Stimulated activated CD4-positive, alpha-beta T cell treated with anti-CD3 and anti-CD28 coated beads, Interleukin-2, amount 100 ng/mL, for 48 hours (primary cell): ENCODE results near the gene KCNH2.

ENCODE experiments used
- DNase-seq, 2 donors: peaks; one replicate each; pipeline ENCODE4 v3.0.0-alpha.2; 2020

Gene KCNH2

DNA sequence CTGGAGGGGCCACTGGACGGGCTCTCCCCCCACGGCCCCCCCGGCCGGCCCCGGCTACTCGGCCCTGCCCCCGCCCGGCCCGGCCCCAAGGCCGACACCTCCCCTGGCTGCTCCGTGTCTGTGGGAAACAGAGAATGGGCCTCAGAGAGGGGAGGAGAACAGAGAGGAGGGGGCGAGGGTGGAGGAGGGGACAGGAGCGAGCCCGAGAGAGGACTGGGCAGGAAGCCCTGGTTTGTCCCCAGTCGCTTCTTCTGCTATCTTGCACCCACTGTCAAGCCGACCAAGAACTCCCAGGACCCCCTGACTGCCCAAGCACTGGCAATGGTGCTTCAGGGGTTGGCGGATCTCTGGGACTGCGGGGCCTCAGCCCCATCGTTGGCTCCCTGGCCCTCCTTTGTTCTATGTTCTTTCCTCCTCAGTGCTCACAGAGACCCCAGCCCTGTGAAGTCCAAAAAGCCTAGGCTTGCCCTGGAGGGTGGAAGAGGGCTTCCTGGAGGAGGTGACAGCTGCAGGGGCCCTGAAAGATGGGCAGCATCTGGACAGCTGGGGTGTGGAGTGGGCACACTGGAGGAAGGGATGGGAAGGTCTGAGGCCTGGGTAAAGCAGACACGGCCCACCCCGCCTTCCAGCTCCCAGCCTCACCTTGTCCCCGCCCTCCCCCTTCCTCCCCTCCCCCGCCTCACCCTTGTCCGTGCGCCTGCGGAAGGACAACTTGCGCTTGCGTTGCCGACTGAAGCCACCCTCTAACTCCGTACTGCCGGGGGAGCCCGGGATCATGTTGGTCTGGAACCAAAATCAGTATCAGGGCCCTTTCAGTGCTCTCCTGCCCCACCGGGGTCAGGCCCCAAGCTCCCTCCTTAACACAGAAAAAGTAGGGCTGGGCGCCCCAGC is 30.1 kb downstream of the KCNH2 start:
- DNase-seq = no peak

DNA sequence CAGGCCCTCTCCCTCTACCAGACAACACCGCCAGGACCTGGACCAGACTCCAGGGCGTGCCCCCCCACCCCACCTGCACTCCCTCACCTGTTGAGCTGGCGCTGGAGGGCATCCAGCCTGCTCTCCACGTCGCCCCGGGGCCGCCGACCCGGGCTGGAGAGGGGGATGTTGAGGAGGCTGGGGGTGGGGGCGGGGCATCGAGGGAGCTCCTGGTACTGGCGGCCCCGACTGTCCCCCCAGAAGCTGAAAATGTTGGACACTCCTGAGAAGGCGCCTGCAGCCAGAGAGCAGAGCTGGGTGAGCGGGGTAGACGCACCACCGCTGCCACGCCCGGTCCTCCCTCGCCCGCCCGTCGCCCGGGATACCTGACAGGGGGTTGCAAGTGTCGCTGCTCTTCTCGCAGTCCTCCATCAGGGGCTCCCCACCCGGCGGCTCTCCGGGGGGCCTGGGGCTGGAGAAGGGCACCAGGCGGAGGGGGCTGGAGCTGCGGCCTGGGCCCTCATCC is 30.8 kb downstream of the KCNH2 start:
- DNase-seq = no peak

DNA sequence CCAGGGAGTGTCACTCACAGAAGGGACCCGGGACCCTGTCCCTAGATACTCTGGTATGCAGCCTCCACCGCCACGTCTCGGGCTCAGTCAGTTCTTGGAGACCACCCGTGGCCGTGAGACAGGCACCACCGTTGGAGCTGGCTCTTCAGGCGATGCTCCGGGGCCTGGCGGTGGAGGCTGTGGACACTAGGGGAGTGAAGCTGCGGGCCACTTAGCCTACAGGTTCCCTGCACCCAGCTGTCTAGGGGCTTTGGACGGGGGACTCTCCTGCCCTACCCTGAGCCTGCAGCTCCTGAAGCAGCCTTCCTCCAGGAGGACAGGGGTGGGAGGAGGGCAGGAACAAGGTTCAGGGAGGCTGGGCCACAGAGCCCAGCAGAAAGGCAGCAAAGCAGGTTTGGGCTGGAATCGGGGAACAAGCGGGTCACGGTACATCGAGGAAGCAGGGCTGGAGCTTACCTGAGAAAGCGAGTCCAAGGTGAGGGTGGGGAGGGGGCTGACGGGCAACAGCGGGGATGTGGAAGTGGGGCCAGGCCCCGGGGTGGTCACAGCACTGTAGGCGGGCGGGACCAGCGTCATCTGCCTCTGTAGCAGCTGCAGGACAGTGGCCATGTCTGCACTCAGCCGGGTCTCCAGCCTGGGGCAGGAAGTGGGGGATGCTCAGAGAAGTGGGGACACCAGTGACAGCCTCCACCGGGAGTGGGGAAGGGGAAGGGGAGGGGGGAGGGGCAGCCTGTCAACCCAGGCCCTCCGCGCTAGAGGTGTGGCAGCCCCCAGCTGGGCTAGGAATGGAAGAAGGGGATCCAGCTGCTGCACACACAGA is 31.5 kb downstream of the KCNH2 start:
- DNase-seq = no peak

DNA sequence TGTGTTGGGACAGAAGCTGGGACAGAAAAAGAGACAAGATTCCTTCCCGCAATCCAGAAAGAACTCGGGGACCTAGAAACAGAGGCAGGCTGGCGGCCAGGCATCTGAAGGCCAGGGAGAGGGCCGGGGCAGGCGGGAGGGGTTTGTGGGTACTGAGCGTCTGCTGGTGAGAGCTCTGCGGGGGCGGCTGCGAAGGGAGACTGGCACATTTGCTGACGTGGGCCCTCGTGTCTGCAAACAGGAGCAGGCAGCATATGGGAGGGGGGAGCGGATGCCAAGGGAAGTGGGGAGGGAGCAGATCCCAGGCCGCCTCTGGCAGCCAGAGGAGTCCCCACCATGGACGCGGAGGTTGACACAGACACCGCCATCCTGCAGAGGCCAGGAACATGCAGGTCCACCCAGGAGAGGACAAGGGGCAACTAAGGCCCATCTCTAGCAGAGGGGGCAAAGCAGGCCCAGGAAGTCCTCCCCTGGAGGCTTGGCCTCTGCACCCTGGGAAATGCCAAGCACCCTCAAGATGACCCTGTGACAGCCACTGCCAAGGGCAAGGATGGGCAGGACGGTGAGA is 32.2 kb downstream of the KCNH2 start:
- no peak for DNase-seq

DNA sequence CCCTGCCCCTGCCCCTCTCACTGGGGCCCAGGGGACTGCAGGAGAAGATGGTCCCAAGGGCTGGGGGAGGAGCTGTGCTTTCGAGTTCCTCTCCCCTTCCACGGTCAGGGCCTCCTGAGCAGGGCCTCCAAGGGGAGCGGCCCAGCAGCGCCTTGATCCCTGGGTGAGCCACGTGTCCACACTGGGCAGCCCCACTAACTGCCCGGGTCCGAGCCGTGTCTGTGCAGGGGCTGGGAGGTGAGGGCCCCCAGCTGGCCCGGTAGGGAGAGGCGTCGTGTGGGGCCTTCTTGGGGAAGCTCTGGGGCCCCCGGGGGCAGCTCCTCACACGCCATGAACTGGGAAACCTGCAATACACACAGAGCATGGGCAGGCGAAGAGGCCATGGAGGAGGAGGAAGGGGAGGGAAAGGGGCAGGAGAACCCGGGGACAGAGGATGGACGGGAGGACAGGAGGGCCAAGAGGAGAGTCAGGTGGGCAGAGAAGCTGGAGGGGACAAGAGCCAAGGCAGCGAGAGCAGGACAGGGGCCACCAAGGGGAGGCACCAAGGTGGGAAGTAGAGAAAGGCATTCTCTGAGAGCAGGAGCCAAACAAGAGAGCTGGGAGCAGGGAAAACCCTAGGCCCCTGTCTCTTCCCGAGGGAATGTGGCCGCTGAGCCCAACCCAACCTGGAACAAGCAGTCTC is 32.8 kb downstream of the KCNH2 start:
- DNase-seq = no peak

DNA sequence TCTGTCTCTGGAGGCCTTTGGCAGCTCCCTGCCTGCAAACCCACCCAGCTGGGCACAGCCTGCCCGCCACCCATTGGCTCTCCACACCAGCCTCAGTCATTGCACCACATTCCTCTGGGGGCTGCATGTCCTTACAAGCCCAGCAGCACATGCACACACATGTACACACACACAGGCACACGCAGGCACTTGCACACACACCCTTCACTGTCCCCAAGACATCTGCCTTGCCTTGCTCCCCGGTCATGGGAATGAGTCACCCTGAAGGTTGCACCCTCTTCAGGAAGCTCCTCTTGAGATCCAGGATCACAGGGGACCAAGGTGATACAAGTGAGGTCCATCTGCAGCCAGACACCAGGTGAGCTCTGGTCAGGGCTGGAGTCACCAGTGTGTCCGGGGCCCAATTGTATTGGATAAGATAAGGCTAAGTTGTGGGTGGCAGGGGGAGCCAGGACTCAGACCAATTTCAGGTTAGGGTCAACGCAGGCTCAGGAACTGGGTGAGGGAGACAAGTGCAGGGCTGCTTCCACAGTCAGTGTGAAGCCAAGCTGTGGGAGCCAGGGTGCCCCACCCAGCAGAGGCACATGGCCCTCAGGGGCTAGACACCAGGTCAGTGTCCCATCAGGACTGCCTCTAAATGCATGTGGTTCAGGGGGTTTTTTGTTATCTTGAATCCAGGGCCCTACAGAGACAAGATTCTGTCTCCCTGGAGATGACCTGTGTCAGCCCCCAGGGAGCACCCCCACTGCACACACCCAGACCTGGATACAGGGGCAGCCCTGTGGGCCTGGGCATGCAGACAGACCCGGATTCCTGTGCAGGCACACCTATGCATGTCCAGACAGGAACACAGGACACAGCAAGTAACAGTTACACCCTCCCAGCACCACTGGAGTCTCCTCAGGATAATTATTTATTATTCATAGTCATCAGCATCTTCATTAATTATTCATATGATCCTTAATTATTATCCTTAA is 33.8 kb downstream of the KCNH2 start:
- DNase-seq = no peak

DNA sequence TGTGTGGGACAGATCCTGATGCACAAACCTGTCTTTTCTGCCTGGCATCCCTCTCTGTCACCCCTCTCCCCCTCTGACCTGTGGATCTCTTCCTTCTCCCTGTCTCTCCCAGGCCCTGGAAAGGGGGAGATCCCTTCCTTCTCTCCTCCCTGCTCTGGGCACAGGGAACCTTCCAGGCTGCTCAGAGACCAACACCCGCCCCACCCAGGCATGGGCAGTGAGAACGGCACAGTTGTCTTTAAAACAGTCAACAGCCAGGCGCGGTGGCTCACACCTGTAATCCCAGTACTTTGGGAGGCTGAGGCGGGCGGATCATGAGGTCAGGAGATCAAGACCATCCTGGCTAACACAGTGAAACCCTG is 34.7 kb downstream of the KCNH2 start:
- no peak for DNase-seq

DNA sequence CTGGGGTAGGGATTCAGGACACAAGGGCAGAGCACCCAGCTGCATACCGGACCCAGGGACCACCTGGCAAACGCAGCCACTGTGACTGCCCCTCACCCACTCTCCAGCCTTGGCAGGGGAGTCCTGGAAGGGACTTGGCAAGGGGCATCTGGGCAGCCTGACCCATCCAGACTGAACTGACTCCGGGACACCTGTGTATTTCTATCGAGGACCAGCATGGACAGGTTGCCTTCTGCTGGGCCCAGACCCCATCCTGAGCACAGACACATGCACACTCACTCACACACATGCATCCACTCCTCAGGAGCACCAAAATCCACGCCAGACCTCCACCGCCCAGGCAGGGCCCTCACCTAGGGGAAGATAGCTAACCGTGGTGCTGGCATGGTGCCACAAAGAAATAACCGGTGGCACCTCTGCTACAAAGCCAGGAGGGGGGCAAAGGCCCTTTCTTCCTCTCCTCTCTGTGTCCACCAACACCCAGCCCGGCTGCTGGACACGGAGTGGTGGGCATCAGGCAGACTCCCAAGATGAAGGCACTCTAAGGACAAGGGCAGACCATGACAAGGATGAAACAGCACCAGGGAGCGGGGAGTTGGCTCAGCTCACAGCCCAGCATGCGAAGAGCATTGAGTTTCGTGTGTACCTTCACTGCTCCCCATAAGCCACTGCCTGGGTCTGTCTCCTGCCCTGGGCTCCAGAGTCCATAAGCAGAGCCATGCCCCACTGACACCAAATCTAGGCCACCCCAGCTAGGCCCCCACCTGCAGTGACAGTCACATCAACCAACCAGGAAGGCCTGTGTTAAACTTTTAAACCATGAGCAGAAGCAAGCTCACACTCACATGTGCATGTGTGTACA is 35.3 kb downstream of the KCNH2 start:
- DNase-seq = no peak

DNA sequence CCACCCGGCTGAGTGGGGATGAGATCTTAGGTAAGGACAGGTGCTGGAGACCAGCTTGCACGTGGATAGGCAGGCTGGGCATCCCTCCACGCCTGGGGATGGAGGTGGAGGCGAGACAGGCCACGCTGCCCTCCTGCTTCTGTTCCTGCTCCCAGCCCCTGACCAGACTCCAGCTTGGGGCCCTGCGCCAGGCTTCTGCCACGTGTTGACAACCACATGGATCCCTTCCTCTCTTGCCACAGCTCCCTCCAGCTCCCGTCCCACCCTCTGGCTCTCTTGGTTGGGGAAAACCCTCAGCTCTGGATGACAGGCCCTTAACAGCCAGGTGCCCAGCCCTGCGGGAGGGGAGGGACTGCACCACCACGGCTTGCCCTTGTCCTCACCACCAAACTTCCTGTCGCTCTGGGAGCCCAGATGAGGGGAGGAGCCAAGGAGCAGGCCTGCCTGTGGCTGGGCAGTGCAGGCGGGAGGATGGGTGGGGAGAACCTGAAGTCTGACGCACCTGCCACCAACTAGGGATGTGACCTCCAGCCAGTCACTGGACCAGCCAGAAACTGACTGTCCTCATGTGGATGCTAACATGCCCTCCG is 36.0 kb downstream of the KCNH2 start:
- DNase-seq = no peak

DNA sequence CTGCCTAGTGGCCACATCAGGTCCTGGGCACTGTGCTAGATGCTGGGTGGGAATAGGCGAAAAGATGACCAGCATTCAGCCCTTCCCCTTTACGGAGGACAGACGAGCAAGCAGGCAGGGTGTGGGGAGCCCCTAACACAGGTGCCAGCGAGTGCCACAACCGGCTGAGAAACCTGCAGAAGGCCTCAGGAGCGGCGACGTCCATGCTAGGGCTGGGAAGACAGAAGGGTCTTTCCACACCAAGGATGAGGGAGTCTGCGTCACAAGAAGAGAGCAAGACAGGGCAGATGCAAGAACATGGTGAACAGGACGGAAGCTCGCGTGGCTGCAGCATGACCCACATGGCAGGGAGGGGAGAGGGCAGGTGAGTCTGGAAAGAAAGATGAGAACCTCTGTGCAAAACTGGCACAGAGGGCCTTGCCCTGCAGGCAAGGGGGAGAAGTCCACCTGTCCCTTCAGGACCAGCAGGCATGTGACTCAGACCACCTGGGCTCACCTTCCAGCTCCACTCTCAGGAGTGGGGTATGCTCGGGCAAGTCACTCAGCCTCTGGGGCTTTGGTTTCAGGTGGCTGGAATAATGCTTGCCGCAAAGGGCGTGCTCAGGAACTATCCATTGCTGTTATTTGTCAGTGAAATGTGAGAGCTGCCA is 36.6 kb downstream of the KCNH2 start:
- no peak for DNase-seq

DNA sequence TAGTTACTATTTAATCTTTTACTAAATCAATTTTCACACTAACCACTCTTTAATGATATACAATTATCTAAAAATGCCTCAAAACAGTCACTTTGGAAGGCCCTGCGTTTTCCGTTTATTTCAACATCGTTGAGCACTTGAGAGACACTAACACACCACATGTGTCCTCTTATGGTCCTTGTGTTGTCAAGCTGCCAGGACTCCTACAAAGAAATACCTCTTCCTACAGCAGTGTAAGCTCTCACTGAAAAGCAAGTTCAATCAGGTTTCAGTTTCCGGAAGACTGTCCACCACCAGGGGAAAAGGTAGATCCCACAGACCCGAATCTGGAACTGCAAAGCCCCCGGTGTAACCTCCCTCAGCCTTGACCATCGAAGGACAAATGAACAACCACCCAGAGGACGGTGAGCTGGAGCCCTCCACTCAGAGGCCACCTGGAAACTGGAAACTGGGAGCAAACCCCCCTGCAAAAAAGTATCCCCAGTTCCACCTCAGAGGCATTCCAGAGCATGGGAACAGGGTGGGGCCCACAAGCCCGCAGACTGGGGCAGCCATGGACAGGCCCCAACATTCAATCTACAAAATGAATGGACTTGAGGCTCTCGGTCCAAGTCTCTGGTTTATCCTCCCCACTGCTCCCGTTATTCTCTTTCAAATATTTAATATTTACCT is 37.6 kb downstream of the KCNH2 start:
- DNase-seq = no peak

DNA sequence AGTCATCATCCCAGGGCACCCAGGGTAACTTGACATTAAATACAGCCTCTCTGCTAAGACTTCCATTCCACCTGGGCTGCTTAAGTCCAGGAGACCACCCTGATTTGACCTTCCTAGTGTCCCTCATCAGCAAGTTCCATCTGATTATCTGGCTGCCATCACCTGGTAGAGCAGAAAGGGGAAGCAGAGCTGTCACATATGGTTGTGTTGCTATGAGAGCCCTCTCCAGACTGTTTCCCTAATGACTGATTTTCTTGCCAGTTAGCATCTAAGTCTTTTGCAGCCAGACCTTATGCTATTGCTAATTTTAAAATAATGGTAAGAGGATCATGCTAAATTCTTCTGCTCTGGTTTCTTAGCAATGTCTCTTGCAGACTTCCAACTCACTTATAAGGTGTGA is 38.7 kb downstream of the KCNH2 start:
- DNase-seq = no peak

DNA sequence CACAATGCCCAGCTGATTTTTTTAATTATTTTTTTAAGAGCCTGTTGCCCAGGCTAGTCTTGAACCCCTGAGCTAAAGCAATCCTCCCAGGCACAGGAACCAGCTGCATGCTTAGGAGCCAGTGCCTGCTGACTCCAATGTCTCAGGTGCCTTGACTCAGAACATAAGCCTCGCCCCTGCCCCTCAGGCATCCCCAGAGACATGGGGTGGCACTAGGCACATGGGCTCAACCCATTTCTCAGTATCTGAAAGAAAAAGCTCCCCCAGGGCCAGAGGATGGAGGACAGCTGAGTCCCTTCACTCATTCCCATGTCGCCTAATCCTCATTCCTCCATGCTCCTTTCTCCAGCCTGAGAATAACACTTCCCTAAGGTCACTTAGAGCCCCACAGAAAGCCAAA is 39.1 kb downstream of the KCNH2 start:
- DNase-seq = no peak

DNA sequence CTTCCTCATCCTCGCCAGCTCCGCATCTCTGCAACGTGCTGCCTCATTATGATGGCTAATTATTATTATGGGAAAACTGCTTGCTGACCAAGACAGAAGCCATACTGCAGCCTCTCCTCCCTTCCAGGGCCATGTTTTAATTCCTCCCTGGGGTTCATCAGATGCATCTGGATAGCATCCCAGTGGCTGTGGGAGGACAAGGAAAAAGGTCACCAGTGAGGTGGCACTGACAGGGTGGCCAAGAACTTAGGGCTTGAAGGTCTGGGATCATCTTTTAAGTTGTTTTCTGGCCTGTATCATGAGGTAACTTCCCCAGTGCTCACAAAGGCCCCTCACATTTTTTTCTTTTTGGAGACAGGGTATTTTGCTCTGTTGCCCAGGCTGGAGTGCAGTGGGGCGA is 39.6 kb downstream of the KCNH2 start:
- no peak for DNase-seq

DNA sequence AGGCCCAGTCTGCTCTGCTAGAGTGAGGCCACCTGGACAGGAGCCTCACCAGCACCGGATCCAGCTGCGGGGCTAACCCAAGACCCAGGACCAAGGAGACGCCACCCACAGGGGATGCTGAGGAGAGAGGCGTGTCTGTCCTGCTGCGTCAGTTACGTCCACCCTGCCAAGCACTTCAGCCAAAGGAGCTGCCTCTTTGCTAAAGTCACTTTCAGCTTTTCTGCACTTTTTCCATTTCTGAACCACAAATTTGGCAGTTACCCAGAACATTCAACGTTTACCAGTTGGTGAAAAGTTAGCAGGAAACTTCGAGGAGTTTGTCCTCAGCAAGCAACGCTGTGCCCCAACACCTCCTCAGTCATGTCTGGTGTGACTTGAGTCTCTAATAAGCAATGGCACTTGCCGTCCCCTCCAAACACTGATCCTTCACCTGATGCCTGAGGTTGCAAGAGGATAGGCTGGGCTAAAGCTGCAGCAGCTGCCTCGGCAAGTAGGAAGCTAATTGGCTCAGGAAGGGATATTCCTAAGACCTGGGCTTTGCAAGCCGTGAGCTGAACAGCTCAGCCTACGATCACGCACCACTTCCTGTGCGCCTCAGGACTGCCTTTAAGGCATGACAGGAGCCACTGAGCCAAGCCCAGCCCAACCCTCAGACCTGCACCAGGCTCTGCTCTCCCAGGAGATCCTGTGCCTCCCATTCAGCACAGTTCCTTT is 40.1 kb downstream of the KCNH2 start:
- no peak for DNase-seq

DNA sequence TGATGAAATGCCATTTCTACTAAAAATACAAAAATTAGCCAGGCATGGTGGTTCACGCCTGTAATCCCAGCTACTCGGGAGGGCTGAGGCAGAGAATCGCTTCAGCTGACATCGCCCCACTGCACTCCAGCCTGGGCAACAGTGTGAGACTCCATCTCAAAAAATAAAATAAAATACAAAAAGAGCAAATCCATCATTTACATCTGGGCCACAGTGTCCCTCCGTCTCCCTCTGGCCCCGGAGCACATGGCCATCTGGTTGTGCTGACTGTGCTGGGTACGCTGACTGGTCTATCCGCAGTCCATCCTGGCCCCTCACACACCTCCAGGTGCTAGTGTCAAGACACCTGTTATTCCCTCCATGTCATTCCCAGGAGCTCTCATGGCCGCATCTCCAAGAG is 42.1 kb downstream of the KCNH2 start:
- no peak for DNase-seq

DNA sequence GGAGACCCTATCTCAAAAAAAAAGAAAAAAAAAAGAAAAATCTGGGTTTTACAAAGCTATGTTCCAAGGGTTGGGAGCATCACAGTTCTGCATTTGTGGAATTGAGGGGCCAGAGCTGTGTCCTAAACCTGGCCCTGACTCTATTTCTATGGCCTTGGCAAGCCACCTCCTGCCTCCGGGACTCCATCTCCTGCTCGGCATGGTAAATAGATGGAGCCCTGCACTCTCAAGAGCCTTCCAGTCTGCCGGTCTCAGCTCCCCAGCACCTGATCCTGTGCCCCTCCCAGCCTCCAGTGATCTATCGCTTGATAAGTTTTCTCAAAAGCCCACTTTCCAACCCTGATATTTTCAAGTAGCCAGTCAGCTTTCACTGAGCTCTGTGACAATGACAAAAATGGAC is 43.0 kb downstream of the KCNH2 start:
- DNase-seq = no peak

DNA sequence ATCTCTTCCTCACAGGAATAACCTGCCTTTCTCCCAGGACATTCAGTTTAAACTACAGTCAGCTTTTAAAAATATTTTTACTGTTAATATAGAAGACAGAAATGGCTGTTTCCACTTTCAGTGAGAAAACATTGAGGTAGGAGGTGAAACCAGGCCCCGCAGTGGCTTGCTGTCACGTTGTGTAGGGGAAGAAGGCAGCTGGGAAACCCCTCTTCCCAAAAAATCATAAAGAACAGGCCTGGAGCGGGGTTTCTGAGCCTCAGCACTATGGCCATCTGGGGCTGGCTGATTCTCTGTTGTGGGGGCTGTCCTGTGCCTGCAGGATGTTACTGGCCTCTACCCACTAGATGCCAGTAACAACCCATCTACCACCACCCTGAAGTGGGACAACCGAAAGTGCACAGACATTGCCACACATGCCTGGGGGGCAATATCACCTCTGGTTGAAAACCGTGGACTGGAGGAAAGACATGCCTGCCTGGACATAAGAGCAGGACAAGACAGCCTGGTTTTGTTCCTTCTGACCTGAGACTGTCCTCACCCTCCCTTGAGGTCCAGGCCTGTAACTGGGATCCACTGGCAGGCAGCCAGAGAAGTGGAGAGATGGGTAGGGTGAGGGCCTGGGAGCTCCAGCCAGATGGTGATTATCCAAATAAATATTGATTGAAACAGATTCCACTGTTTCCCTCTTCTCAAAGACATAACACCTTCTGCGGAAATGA is 43.9 kb downstream of the KCNH2 start:
- DNase-seq = no peak
